ENCODE measurements around the gene HMMR.
A peak's percentile ranks its signal among the peaks of the same experiment; 100 is the strongest.
"Not testable (repeated sequence)": the region's sequence is repeated elsewhere in the genome, so short reads cannot be mapped to it uniquely, and the experiment has no call there.

HMMR gene, protein sequence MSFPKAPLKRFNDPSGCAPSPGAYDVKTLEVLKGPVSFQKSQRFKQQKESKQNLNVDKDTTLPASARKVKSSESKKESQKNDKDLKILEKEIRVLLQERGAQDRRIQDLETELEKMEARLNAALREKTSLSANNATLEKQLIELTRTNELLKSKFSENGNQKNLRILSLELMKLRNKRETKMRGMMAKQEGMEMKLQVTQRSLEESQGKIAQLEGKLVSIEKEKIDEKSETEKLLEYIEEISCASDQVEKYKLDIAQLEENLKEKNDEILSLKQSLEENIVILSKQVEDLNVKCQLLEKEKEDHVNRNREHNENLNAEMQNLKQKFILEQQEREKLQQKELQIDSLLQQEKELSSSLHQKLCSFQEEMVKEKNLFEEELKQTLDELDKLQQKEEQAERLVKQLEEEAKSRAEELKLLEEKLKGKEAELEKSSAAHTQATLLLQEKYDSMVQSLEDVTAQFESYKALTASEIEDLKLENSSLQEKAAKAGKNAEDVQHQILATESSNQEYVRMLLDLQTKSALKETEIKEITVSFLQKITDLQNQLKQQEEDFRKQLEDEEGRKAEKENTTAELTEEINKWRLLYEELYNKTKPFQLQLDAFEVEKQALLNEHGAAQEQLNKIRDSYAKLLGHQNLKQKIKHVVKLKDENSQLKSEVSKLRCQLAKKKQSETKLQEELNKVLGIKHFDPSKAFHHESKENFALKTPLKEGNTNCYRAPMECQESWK

DNA sequence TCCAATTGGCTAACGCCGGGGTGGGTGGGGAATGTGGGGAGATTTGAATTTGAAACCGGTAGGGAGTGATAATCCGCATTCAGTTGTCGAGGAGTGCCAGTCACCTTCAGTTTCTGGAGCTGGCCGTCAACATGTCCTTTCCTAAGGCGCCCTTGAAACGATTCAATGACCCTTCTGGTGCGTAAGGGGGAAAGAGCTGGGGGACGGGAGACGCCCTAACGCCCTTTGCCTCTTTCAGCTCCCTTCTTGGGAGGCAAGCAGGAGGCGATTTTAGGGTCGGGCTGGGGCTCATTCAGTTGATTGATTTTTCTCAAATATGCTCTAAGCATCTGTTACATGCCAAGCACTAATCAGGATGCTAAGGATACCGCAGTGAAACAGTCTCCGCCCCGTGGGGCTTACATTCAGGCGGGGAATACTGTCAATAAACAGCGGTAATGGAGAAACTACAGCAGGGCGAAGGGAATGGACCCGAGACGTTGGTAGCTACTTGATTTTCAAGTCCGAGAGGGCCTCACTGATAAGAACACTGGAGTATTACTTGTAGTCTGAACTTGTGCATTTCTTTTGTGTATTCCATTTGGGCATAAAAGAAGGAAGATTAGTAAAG lies at the start of gene HMMR:
TSS of gene HMMR (plus strand) at position 71 of the 610 bp plus-strand sequence. CDS start at position 132, 61 bp downstream.
- no peak for DNase-seq (ENCODE audit: low read depth in 2 of 2)

DNA sequence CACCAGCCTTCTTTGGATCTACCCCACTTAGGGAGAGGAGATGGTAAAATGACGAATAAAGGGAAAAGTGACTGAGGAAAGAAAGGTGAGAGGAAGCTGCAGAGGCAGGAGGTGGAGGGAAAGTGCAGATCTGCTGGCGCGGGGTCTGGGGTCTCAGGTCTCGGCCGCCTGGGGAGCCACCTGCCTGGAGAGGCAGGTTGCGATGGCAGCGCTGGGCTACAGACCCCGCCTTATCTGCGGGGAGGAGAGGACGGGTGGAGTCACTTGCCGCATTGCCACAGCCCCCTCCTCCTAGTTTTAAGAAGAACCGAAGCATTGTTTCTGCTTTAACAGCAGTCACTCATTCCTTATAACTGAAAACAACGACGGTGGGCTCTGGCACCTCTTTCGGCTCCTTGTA lies 44.8 kb upstream of the HMMR start:
- DNase-seq (ENCODE audit: low read depth in 2 of 2): not testable (repeated sequence)

DNA sequence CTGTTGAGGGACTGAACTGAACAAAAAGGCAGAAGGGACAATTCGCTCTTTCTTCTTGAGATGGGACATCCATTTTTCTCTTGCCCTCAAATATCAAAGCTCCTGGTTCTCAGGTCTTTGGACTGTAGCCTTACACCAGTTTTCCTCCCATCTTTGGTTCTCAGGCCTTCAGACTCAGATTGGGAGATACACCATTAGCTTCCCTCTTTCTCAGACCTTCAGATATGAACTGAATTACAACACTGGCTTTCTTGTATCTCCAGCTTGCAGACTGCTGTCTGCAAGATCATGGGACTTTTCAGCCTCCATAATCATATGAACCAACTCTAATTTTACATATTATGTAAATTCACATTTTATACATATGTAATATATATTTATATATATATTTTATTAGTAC lies 35.6 kb upstream of the HMMR start:
- no peak for DNase-seq (ENCODE audit: low read depth in 2 of 2)

DNA sequence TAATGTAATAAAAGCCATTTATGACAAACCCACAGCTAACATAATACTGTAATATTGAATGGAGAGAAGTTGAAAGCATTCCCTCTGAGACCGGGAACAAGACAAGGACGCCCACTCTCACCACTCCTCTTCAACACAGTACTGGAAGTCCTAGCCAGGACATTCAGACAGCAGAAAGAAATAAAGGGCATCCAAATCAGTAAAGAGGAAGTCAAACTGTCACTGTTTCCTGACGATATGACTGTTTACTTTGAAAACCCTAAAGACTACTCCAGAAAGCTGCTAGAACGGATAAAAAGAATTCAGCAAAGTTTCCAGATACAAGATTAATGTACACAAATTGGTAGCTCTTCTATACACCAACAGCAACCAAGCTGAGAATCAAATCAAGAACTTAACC lies 34.3 kb upstream of the HMMR start:
- DNase-seq (ENCODE audit: low read depth in 2 of 2): not testable (repeated sequence)

DNA sequence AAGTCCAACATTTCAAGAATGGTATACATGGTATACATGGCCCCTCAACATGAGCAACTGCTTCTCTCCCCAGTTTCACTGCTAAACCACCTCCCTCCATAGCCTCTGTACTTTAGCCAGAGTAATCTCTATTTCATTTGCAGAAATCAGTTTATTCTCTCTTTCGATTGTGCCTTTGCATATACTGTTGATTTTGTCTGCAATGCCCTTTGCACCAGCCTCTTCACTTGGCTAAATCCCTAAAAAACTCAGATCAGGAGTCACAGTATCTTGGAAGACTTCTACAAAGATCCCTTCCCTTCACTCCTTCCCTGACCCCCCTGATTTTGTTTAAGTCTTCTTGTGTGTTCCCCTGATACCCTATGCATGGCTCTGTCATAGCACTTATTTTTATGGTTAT lies 27.9 kb upstream of the HMMR start:
- DNase-seq (ENCODE audit: low read depth in 2 of 2): no peak

DNA sequence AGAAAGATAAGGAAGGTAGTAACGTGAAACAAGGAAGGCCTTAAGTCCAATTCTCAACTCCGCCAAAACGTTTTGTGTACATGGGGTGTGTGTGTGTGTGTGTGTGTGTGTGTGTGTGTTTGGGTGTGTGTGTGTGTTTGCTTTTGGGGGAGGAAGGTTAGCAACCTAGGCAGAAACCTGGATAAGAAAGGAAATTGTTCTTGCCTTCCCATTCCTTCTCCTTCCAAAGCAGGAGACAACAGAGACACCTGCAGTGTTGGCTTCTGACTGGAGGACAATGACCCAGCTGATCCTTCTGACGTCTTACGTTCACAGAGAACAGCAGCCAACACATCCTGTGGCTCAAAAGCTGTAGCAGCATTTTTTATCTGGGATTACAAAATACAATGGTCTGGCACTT lies 27.2 kb upstream of the HMMR start:
- no peak for DNase-seq (ENCODE audit: low read depth in 2 of 2)

DNA sequence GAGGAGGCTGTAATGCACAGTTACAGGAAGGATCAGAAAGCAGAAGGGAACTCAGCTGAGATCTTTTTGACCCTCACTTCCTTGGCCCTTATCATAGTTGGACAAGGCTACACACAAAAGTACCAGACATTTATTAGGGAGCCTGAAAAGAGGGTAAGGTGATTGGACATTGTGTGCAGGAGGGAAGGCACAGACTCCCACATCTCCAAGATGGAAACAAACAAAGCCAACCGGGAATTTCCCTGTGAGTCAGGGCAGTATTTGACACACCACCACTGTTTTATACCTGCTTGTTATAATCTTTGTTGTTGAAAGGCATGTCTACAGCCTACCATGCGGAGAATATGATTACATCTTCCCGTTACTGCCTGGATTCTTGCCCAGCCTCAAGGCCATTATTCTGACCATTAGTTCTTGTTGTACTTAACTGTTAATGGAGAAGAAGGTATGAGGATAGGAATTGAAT lies 26.0 kb upstream of the HMMR start:
- no peak for DNase-seq (ENCODE audit: low read depth in 2 of 2)

DNA sequence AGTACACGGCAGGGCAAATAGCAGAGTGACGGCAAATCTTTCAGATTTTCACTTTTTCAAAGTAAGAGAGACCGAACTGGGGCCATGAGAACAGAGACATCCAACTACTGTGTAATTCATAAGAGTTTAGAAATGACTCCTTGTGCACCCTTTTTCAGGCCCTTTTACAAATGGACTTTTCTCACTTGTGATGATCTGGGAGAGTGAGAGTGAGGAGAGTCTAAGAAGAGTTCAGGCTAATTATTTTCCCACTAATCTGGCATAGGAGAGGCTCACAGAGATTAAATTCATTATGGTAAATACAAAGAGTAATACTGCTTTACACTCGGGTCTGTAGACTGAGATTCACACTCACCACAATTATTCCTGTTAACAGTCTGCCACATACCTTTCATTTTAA lies 23.9 kb upstream of the HMMR start:
- DNase-seq (ENCODE audit: low read depth in 2 of 2): no peak

DNA sequence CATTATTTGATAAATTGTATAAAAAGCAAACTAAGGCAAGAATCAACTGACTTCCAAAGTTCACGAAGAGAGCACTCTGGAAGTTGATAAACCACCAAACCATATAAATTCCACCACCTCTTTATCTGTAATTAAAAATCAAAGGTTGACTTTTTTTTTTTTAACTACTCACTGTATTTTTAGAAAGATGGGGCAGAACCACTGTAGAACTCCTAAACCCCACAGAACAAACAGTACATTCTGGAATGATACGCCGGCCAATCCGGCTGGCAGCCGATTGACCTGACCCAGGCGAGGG lies 23.5 kb upstream of the HMMR start:
- no peak for DNase-seq (ENCODE audit: low read depth in 2 of 2)

DNA sequence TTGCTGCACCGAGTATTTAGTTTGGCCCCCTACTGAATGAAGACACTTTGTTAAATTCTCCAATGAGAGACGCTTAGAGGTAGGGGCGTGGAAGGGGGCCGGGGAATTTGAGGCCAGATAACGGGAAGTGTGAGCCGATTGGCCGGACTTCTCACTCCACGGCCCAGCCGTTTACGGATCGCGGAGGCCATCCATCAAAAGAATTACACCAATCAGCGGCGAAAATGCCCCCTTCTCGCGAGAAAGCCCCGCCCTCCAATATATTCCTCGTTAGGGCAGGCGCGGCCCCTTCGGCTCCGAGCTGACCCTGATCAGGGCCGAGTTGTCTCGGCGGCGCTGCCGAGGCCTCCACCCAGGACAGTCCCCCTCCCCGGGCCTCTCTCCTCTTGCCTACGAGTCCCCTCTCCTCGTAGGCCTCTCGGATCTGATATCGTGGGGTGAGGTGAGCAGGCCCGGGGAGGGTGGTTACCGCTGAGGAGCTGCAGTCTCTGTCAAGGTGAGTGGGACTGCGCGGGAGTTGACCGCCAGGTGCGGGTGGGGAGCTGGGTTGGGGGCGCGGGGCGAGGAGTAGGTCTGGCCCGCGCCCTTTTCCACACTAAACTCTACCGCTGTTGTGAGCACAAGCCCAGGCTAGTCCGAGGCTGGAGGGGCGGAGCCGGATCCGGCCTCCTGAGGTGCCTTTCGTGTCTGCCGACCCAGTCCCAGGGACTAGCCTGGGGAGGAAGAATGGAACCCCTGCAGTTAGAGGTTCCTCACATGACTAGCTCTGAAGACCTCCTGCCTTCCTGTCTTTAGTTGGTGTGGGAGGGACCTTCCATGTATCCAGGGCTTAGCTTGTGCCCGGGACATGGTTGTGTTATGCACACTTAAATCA lies 22.9 kb upstream of the HMMR start, which contains the start of gene CCNG1:
TSS of gene CCNG1 (plus strand) at position 287 of the 874 bp plus-strand sequence. CDS start 1,662 bp downstream, outside the sequence.
- peak; percentile 75 to 82 for DNase-seq (ENCODE audit: low read depth in 2 of 2)

DNA sequence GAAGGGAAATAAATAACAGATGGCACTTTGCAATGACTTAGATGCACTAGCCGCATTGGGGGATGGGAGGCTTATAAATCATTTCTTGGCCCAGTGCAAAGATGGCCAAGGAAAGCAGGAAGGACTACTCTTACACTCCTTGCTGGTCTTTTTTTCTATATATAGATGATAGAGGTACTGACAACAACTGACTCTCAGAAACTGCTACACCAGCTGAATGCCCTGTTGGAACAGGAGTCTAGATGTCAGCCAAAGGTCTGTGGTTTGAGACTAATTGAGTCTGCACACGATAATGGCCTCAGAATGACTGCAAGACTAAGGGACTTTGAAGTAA lies 21.4 kb upstream of the HMMR start:
- DNase-seq (ENCODE audit: low read depth in 2 of 2): no peak

DNA sequence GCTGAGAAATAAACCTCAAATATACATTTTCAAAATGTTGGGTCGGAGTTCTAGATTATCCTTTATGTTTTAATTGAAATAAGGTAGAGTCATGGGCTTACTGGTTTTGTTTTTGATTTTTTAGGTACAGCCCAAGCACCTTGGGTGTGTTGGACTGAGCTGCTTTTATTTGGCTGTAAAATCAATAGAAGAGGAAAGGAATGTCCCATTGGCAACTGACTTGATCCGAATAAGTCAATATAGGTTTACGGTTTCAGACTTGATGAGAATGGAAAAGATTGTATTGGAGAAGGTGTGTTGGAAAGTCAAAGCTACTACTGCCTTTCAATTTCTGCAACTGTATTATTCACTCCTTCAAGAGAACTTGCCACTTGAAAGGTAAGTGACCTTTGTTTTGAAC lies 19.5 kb upstream of the HMMR start:
- no peak for DNase-seq (ENCODE audit: low read depth in 2 of 2)

DNA sequence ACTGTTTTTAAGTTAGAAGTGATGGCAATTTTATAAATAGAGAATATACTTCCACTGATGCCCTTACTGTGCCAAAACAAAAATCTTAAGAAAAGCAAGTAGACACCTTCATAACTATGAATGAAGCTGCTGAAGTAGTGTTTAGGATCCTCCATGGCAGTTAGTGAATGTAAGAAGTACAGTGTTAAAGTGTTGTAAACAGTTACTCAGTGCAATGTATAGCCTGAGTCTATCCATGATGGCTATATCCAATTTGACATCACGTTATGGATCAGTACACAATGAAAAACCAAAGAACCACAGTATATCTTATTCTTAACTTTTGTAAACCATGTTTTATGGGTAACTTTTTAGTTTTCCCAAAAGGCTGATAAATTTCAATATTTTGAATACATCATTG lies 15.9 kb upstream of the HMMR start:
- no peak for DNase-seq (ENCODE audit: low read depth in 2 of 2)

DNA sequence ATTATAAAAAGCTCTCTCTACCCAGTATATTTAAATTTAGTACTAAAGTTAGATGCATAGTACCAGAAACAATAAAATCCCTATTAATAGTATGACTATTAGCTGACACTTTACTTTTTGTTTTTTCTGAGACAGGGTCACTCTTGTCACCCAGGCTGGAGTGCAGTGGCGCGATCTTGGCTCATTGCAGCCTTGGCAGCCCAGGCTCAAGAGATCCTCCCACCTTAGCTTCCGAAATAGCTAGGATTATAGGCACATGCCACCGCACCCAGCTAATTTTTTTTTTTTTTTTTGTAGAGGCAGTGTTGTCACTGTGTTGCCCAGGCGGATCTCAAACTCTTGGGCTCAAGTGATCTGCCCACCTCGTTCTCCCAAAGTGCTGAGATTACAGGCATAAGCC lies 15.1 kb upstream of the HMMR start:
- DNase-seq (ENCODE audit: low read depth in 2 of 2): no peak

DNA sequence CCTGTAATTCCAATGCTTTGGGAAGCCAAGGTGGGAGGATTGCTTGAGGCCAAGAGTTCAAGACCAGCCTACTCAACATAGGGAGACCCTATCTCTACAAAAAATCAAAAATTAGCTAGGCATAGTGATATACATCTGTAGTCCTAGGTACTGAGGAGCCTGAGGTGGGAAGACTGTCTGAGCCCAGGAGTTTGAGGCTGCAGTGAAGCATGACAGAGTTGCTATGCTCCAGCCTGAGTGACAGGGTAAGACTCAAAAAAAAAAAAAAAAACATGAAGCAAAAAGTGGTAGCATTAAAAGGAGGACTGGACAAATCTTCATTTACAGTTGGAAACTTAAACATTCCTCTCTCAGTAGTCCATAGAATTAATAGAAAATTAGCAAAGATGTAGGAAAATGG lies 13.2 kb upstream of the HMMR start:
- no peak for DNase-seq (ENCODE audit: low read depth in 2 of 2)

DNA sequence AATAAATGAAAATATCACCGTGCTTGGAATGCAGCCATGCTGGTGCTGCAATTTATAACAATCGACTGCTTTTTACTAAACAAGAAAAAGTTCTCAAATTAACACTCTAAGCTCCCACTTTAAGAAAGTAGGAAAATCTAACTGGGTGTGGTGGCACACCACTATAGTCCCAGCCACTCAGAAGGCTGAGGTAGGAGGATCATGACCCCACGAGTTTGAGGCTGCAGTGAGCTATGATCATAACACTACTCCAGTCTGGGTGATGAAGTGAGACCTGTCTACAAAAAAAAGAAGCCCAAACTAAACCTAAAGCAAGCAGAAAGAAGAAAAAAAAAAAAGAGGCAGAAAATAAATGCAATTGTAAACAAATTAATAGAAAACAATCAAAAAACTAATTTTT lies 12.6 kb upstream of the HMMR start:
- no peak for DNase-seq (ENCODE audit: low read depth in 2 of 2)

DNA sequence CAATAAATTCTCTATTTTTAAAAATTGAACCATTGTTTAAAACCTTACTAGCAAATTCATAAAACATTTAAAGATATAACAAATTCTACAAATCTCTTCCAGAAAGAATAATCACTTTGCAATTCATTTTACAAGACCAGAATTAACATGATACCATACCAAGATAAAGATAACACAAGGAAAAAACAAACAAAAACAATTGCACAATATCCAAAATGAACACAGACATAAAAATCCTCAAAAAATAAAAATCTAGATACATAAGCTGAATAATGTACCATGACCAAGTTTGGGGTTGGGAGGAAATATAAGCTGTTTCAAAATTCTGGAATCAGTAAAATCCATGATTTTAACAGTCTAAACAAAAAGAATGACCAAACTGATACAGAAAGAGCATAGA lies 11.9 kb upstream of the HMMR start:
- DNase-seq (ENCODE audit: low read depth in 2 of 2): no peak

DNA sequence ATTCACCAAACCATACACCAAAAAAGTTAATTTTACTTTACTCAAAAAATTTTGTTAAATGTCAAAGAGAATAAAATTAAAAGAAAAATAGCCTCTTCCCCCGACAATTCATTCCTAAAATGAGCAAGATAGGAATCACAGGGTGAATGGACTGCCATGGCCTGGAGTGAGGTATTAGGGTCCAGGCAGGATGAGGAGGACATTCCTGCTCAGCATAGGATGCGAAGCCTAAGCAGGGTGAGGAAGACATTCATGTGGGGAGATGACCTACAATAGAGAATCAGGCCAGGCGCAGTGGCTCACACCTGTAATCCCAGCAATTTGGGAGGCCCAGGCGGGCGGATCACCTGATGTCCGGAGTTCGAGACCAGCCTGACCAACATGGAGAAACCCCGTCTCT lies 8.9 kb upstream of the HMMR start:
- no peak for DNase-seq (ENCODE audit: low read depth in 2 of 2)

DNA sequence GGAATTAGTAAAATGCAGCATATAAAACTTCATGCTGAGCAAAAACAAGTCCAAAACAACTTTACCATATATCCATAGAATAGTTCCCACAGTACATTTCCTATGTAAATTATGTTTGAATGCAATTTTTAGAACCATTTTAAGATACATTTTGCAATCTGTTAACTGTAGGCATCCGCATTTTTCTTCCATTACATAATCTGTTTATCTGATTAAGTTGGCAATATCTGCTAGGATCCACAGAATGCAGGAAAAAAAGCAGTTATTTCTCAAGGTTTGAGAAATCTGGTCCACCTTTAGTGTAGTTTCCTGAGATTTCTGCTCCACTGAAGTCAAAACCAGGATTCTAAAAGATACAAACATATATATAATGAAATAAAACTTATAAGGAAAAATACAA lies 6.7 kb upstream of the HMMR start:
- no peak for DNase-seq (ENCODE audit: low read depth in 2 of 2)

DNA sequence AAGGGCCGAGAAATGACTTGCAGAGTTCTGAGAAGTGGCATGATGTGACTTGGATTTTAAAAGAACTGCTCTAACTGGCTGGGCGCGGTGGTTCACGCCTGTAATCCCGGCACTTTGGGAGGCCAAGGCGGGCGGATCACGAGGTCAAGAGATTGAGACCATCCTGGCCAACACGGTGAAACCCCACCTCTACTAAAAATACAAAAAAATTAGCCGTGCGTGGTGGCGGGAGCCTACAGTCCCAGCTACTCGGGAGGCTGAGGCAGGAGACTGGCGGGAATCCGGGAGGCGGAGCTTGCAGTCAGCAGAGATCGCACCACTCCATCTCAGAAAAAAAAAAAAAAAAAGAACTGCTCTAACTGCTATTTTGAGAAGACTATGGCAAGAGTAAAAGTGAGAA lies 5.0 kb upstream of the HMMR start:
- not testable (repeated sequence) for DNase-seq (ENCODE audit: low read depth in 2 of 2)

DNA sequence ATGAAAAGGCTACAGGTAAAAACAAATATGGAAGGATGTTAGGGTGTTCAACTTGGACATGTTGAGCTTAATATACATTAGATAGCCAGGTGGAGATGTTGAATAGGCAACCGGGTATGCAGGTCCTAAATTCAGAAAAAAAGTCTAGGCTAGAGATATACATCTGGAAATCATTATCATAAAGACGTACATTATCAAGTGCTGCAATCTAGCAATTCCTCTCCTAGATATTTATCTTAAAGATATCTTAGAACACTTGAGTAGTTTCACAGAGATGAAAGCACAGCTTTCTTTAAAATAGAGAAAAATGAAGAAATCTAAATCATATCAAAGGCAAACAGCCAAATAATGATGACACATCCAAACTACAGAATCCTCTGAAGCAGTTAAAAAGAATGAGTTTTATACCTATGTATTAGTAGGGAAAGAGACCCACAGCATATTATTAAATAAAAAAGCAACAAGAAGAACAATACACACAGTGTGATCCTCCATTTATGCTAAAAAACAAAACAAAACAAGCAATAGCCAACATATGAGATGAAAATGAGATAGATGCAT lies 4.3 kb upstream of the HMMR start:
- no peak for DNase-seq (ENCODE audit: low read depth in 2 of 2)

DNA sequence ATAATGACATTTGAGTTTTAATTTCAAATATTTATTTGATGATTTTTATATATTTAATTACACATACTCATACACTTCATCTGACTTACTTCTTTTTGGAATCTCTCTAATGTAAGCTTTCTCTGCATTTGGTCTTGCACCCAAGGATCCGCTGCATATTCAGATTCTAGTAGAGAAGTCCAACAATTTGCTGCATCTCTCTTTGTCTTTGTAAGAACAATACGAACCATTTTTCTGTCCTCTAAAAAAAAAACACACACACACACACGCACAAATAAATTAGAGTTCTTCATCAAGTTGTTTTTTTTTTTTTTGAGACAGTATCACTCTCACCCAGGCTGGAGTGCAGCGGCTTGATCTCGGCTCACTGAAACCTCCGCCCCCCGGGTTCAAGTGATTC lies 3.6 kb upstream of the HMMR start:
- no peak for DNase-seq (ENCODE audit: low read depth in 2 of 2)

All from stimulated activated CD8-positive, alpha-beta memory T cell treated with anti-CD3 and anti-CD28 coated beads, Interleukin-2, amount 100 ng/mL, for 48 hours (primary cell).